Mesenchymal stem cell (in vitro differentiated cells and primary cell): ENCODE data around the gene OTOF.

Experiments
- DNase-seq: peaks from one replicate; pipeline ENCODE4 v3.0.0-alpha.2; 2013
- H2AFZ ChIP-seq: one replicate; pipeline ENCODE4 v1.6.1; 2013; ENCODE audit warnings: low read depth, mild to moderate bottlenecking, control low read depth, inconsistent platforms, low read length, moderate library complexity
- H2AK5ac ChIP-seq: 2 replicates; pipeline ENCODE4 v1.6.1; 2013; ENCODE audit warnings: low read length, moderate library complexity, mild to moderate bottlenecking, inconsistent platforms; ENCODE audit not compliant: severe bottlenecking
- H2BK120ac ChIP-seq: one replicate; pipeline ENCODE4 v1.6.1; 2013; ENCODE audit warnings: low read depth, mild to moderate bottlenecking, inconsistent platforms, low read length, moderate library complexity
- H2BK12ac ChIP-seq, 2 experiments: one replicate each; pipeline ENCODE4 v1.6.1; 2013; ENCODE audit warnings: inconsistent platforms in 2 of 2, low read length in 2 of 2, mild to moderate bottlenecking in 2 of 2, moderate library complexity in 2 of 2, control low read depth in 1 of 2
- H2BK15ac ChIP-seq: one replicate; pipeline ENCODE4 v1.6.1; 2013; ENCODE audit warnings: mild to moderate bottlenecking, low read depth, inconsistent platforms; ENCODE audit not compliant: poor library complexity, severe bottlenecking
- H2BK5ac ChIP-seq: 2 replicates; pipeline ENCODE4 v1.6.1; 2013; ENCODE audit warnings: low read depth, mild to moderate bottlenecking, low read length, control low read depth, inconsistent platforms; ENCODE audit not compliant: poor library complexity, severe bottlenecking
- H3K14ac ChIP-seq, 2 experiments: one replicate each; pipeline ENCODE4 v1.6.1; 2013; ENCODE audit warnings: inconsistent platforms in 2 of 2, low read length in 2 of 2, control low read depth in 1 of 2, mild to moderate bottlenecking in 1 of 2, moderate library complexity in 1 of 2
- H3K18ac ChIP-seq, 2 experiments: one replicate each; pipeline ENCODE4 v1.6.1; 2013; ENCODE audit warnings: inconsistent platforms in 2 of 2, low read length in 2 of 2, control low read depth in 1 of 2, low read depth in 1 of 2, mild to moderate bottlenecking in 1 of 2
- H3K23ac ChIP-seq, 2 experiments: one replicate each; pipeline ENCODE4 v1.6.1; 2013; ENCODE audit warnings: inconsistent platforms in 2 of 2, low read length in 2 of 2, mild to moderate bottlenecking in 2 of 2, moderate library complexity in 2 of 2, control low read depth in 1 of 2
- H3K27ac ChIP-seq: 2 replicates; pipeline ENCODE4 v1.5.1; 2013; ENCODE audit warnings: mild to moderate bottlenecking, moderate library complexity, low read length, control low read depth, inconsistent platforms; ENCODE audit not compliant: poor library complexity, severe bottlenecking
- H3K27me3 ChIP-seq, 2 experiments: 2 replicates each; pipeline versions ENCODE4 v1.6.1 to v1.7.0; 2013; ENCODE audit warnings: low read length in 2 of 2, mild to moderate bottlenecking in 2 of 2, moderate library complexity in 2 of 2, control low read depth in 1 of 2, inconsistent platforms in 1 of 2; ENCODE audit not compliant: control insufficient read depth in 1 of 2, insufficient read depth in 1 of 2
- H3K36me3 ChIP-seq, 2 experiments: 2 replicates each; pipeline versions ENCODE4 v1.6.1 to v1.7.0; 2013; ENCODE audit warnings: low read length in 2 of 2, control low read depth in 1 of 2, inconsistent platforms in 1 of 2, low read depth in 1 of 2, mild to moderate bottlenecking in 1 of 2; ENCODE audit not compliant: insufficient read depth in 2 of 2, control insufficient read depth in 1 of 2
- H3K4ac ChIP-seq, 2 experiments: one replicate each; pipeline ENCODE4 v1.6.1; 2013; ENCODE audit warnings: inconsistent platforms in 2 of 2, low read length in 2 of 2, mild to moderate bottlenecking in 2 of 2, moderate library complexity in 2 of 2, control low read depth in 1 of 2, low read depth in 1 of 2
- H3K4me1 ChIP-seq: 2 replicates; pipeline ENCODE4 v1.6.1; 2013; ENCODE audit warnings: low read depth, low read length, control low read depth; ENCODE audit not compliant: control insufficient read depth, insufficient read depth
- H3K4me2 ChIP-seq: 2 replicates; pipeline ENCODE4 v1.6.1; 2013; ENCODE audit warnings: low read length, mild to moderate bottlenecking, inconsistent platforms; ENCODE audit not compliant: poor library complexity, severe bottlenecking
- H3K4me3 ChIP-seq, 2 experiments: 2 replicates each; pipeline versions ENCODE4 v1.5.1 to v1.7.0; 2013; ENCODE audit warnings: low read length in 2 of 2, mild to moderate bottlenecking in 2 of 2, control low read depth in 1 of 2, low read depth in 1 of 2; ENCODE audit not compliant: insufficient read depth in 1 of 2
- H3K79me1 ChIP-seq: replicated peaks from 2 replicates; pipeline ENCODE4 v1.6.1; 2013; ENCODE audit warnings: mild to moderate bottlenecking, control low read depth, low read length, inconsistent platforms; ENCODE audit not compliant: poor library complexity, severe bottlenecking
- H3K9ac ChIP-seq: 2 replicates; pipeline ENCODE4 v1.7.0; 2013; ENCODE audit warnings: mild to moderate bottlenecking, low read length, moderate library complexity
- H3K9me3 ChIP-seq: 2 replicates; pipeline ENCODE4 v1.7.0; 2013; ENCODE audit warnings: mild to moderate bottlenecking, low read length; ENCODE audit not compliant: control insufficient read depth
- H4K8ac ChIP-seq: one replicate; pipeline ENCODE4 v1.6.1; 2013; ENCODE audit warnings: inconsistent platforms, mild to moderate bottlenecking, low read length, moderate library complexity
- H4K91ac ChIP-seq: one replicate; pipeline ENCODE4 v1.6.1; 2013; ENCODE audit warnings: mild to moderate bottlenecking, low read length, inconsistent platforms
- WGBS: methylation state at CpG from one replicate; pipeline ENCODE4 v1.1.7; 2013; ENCODE audit warnings: mixed read lengths; 5-methylcytosine and 5-hydroxymethylcytosine counted together

The OTOF gene

DNA sequence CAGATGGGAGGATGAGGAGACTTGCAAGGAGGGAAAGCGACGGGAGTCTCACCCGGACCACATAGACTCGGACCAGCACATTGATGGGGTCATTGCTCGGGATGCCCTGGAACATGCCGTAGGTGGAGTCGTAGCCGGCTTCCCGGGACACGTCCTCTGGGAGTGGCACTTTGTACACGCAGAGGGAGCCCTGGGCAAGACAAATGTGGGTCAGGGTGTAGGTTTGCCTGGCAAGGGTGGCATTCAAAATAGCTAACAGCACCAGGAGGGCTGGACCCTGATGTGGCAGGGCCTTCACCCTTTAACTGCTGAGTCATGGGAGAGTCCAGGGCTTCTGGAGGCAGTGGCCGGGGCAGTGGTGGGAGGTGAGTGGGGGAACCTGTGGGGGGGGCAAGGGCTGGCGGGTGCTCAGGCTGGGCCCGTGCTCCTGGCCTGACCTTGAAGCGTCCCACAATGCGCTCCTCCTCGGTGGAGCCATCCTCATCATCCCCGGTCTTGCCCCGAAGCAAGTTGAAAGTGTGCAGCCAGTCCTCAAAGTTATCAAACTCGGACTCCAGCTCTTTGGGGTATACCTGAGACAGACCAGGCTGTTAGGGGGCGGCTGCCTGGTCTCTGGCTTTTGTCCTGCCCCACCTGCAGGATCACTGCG, 11.1 kb downstream of the OTOF start:
- no peak overlapping the region for H3K14ac ChIP-seq

GRCh38 chr2:26465981-26466471, 11.9 kb downstream of the OTOF start:
- WGBS, result 93% methylated on average over 10 of the region's 10 CpGs
- no peaks in the 10 kb centered on the region for H3K79me1 ChIP-seq

More for the DNA sequence above, 11.1 kb downstream of the OTOF start:
- Histone ChIP-seq H4K8ac (no peak overlapping the region), H3K18ac (no peak overlapping the region), H2BK12ac (no peak overlapping the region), H4K91ac (no peak overlapping the region), H3K36me3 (no peaks in the 10 kb centered on the region), H2BK5ac (no peak overlapping the region), H3K4me3 (no peak overlapping the region), H3K4ac (no peak overlapping the region), H3K4me1 (peaks cover 9% of the 10 kb centered on the region), H3K79me1 (no peaks in the 10 kb centered on the region), H3K9ac (no peak overlapping the region), H3K23ac (no peak overlapping the region), H2AFZ (no peak overlapping the region), H2BK15ac (no peak overlapping the region), H2BK120ac (no peak overlapping the region), H3K27ac (no peak overlapping the region), H3K4me2 (no peak overlapping the region), H3K27me3 (no peaks in the 10 kb centered on the region), H3K9me3 (peaks cover 10% of the 10 kb centered on the region), H2AK5ac (no peak overlapping the region)
- whole genome bisulfite sequencing, result 91% methylated on average over 22 of the region's 22 CpGs
- DNase-seq, result no peak

DNA sequence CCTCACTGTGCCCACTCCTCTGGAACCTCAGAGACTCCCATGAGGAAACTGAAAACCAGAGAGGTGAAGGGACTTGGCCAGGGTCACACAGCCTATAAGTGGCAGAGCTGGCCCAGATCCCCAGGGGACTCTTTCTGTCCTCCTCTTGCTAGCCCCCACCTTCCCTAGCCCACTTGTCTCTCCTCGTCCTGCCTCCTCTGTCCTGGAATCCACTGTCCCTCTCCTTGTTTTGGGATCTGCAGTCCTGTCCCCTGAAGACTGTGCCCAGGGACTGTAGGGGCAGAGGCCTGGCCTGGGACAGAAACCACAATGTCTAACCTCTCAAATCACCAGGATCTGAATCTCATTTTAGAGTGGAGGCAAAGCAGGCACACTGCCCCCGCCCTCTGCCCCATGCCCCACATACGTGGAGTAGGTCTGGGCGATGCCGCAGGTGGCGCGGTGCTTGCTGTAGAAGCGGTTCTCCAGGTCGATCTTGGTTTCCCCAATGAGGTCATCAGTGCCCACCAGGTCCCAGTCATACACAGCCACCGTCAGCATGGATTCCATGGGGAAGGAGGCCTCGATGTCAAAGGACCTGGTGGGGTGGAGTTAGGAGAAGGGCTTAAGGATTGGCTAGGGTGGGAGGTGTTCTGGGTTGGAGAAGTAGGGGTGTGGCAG, 12.5 kb downstream of the OTOF start:
- Histone ChIP-seq H2AK5ac (no peak overlapping the region), H2BK12ac (no peak overlapping the region), H3K9me3 (peaks cover 10% of the 10 kb centered on the region), H3K9ac (no peak overlapping the region), H4K8ac (no peak overlapping the region), H3K4me1 (peaks cover 10% of the 10 kb centered on the region), H3K4me2 (no peak overlapping the region), H2AFZ (no peak overlapping the region), H3K27me3 (peaks cover 0 to 4% of the 10 kb centered on the region in 2 experiments), H3K4me3 (no peak overlapping the region), H3K36me3 (no peaks in the 10 kb centered on the region), H2BK5ac (no peak overlapping the region), H2BK120ac (no peak overlapping the region), H3K18ac (no peak overlapping the region), H3K79me1 (no peaks in the 10 kb centered on the region), H4K91ac (no peak overlapping the region), H3K23ac (no peak overlapping the region), H3K27ac (no peak overlapping the region), H3K14ac (no peak overlapping the region), H2BK15ac (no peak overlapping the region), H3K4ac (no peak overlapping the region)
- 93% methylated on average over 11 of the region's 11 CpGs for WGBS
- DNase-seq, result no peak

More at GRCh38 chr2:26465981-26466471, 11.9 kb downstream of the OTOF start:
- Histone ChIP-seq H2AK5ac (no peak overlapping the region), H2AFZ (no peak overlapping the region), H3K4me2 (no peak overlapping the region), H2BK15ac (no peak overlapping the region), H2BK12ac (no peak overlapping the region), H3K27ac (no peak overlapping the region), H3K14ac (no peak overlapping the region), H3K4me3 (no peak overlapping the region), H3K4ac (no peak overlapping the region), H3K23ac (no peak overlapping the region), H3K18ac (no peak overlapping the region), H3K4me1 (peaks cover 9% of the 10 kb centered on the region), H4K91ac (no peak overlapping the region), H3K27me3 (no peaks in the 10 kb centered on the region), H2BK120ac (no peak overlapping the region), H4K8ac (no peak overlapping the region), H2BK5ac (no peak overlapping the region), H3K36me3 (no peaks in the 10 kb centered on the region), H3K9me3 (peaks cover 10% of the 10 kb centered on the region), H3K9ac (no peak overlapping the region)
- no peak for DNase-seq

GRCh38 chr2:26464390-26465265, 13.3 kb downstream of the OTOF start:
- H3K18ac ChIP-seq, result no peak overlapping the region

More at GRCh38 chr2:26464390-26465265, 13.3 kb downstream of the OTOF start:
- no peak overlapping the region for H3K14ac ChIP-seq
- no peak overlapping the region for H3K4me2 ChIP-seq
- no peak for DNase-seq
- H2BK12ac ChIP-seq, result no peak overlapping the region
- peaks cover 10% of the 10 kb centered on the region for H3K4me1 ChIP-seq
- WGBS, result 86% methylated on average over 14 of the region's 14 CpGs
- no peaks in the 10 kb centered on the region for H3K36me3 ChIP-seq
- H2AK5ac ChIP-seq, result no peak overlapping the region
- H3K9ac ChIP-seq, result no peak overlapping the region
- H2AFZ ChIP-seq, result no peak overlapping the region
- H3K79me1 ChIP-seq, result no peaks in the 10 kb centered on the region
- H2BK5ac ChIP-seq, result no peak overlapping the region
- no peak overlapping the region for H3K27ac ChIP-seq
- no peak overlapping the region for H3K23ac ChIP-seq
- H2BK15ac ChIP-seq, result no peak overlapping the region
- no peak overlapping the region for H3K4me3 ChIP-seq
- no peak overlapping the region for H3K4ac ChIP-seq
- H4K8ac ChIP-seq, result no peak overlapping the region
- H2BK120ac ChIP-seq, result no peak overlapping the region
- H3K27me3 ChIP-seq, result peaks cover 0 to 11% of the 10 kb centered on the region in 2 experiments
- H4K91ac ChIP-seq, result no peak overlapping the region
- H3K9me3 ChIP-seq, result peaks cover 5% of the 10 kb centered on the region
